Activated T-cell treated with anti-CD3 and anti-CD28 coated beads, Interleukin-2, amount 50 U/mL, for 48 hours (primary cell): Measurements from ENCODE around the gene SETD2.
"Not testable (repeated sequence)": the region's sequence is repeated elsewhere in the genome, so short reads cannot be mapped to it uniquely, and the experiment has no call there.

Source experiments
- DNase-seq, 2 experiments: peaks; one replicate each; pipeline ENCODE4 v3.0.0-alpha.2; 2020

SETD2 gene

DNA sequence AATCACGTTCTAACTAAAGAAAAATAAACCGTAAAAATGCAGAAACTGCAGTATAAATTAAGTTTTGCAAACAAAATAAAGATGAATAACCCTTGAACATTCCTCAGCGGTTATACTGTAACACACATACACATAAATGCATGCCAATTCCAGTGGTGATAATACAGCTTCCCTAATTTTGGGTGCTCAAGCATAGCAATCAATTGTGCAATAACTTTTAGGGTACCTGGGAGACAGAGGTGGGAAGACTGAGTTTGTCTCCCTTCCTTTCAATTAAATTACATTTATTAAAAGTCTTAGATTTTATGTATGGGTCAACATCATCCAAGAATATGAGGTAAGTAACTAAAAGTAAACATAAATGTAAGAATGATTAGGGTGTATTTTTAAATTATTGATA, 71.8 kb downstream of the SETD2 start:
- DNase-seq: no peak

GRCh38 chr3:47089630-47090029, 74.3 kb downstream of the SETD2 start:
- DNase-seq: no peak

- no peak for DNase-seq
Observed at GRCh38 chr3:47086071-47086470, 77.8 kb downstream of the SETD2 start.

DNA sequence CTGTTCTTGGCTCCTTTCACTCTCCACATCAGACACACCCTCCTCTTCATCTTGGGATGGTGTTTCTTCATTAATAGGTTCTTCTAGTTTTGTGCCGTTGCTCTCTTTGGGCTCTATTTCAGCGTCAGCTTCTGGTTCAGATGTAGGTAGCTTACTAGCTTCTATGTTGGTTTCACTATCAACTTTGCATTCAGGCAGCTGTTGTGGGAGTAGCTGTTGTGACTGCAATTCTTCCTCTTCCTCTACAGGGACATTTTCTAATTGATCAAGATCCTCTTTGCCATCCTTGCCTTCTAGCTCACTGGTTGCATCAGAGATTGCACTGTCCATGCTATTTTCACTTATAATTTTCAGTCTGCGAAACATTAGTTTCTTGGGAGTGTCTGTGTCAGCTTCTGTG, 80.1 kb downstream of the SETD2 start:
- no peak for DNase-seq

DNA sequence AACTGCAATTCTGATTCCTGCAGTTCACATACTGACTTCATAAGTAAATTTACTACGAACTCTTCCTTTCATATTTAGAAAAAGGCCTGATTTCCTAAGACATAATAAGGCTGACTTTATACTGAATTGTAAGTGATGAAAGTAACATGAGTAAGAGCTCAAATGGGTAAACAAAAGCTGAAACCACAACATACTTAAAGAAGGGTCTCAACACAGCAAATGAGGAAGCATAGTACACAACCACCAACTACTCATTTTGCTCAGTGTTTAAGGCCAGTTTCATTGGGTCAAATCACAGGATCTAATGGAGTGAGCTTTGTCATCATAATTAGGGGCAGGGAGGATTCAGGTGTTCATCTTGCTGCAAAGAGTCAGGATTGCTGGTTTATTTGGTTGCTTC, 81.4 kb downstream of the SETD2 start:
- no peak for DNase-seq

GRCh38 chr3:47079432-47079831, 84.5 kb downstream of the SETD2 start:
- DNase-seq: no peak

- no peak for DNase-seq
Observed at GRCh38 chr3:47073685-47074084, 90.2 kb downstream of the SETD2 start.

GRCh38 chr3:47070770-47071169, 93.1 kb downstream of the SETD2 start:
- no peak for DNase-seq

DNA sequence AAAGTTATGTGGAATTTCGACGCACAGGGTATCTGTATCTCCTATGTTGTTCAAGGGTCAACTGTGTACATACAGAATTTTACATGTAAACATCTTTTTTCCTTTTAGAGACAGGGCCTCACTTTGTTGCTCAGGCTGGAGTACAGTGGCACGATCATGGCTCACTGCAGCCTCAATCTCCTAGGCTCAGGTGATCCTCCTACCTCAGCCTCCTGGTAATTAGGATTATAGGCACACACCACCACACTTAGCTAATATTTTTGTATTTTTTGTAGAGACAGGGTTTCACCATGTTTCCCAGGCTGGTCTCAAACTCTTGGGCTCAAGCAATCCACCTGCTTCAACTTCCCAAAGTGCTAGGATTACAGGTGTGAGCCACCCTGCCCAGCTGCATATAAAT, 97.7 kb downstream of the SETD2 start:
- not testable (repeated sequence) for DNase-seq

DNA sequence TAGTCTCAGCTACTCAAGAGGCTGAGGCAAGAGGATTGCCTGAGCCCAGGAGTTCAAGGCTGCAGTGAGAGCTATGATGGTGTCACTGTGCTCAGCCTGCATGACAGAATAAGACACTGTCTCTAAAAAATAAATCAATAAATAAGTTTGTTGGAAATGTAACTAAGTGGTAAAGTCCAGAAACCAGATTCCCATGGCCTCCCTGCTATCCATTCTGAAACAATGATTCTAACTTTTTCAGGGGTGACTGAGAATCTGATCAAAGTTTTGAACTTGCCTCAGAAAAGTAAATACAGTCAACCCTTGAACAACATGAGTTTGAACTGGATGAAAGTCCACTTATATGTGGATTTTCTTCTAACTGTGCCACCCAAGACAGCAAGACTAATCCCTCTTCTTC, 98.2 kb downstream of the SETD2 start:
- no peak for DNase-seq

GRCh38 chr3:47065058-47065457, 98.9 kb downstream of the SETD2 start:
- DNase-seq: no peak

- peak; percentile 40 to 56 for DNase-seq
Observed at GRCh38 chr3:47057212-47057671, 106.7 kb downstream of the SETD2 start.

DNA sequence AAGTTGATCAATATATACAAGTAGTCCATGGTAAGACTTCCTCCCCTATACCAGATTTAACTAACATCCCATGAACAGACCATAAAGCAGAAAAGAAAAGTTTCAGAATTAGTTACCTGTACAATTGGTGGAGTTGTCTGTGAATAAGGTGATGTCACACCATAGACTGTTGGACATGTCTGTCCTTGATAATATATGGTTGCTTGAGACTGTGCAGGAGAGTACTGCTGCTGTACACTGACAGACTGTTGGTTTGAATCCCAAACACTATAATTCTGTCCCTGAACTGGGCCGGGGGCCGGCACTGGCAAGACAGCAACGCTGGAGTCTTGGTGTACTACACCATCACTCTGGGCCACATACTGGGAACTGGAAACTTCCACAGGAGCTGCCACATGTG, 107.2 kb downstream of the SETD2 start:
- no peak for DNase-seq

DNA sequence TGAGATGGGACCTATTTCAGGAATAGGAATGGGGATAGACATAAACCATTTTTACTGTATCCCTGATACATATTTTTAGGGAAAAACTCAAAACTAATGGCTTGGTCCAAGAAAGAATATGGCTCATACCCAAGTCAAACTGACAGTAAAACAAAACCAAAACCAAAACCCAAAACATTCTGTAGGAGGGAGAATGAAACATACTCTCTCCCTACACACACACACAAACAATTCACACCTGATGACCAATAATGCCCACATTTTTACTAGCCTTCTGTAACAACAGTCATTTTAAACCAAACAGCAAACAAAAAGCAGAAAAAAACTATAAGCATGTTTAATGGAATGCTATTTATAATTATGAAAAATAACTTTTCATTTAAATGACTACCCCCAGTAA, 109.5 kb downstream of the SETD2 start:
- no peak for DNase-seq

GRCh38 chr3:47047673-47048072, 116.2 kb downstream of the SETD2 start:
- DNase-seq: no peak

DNA sequence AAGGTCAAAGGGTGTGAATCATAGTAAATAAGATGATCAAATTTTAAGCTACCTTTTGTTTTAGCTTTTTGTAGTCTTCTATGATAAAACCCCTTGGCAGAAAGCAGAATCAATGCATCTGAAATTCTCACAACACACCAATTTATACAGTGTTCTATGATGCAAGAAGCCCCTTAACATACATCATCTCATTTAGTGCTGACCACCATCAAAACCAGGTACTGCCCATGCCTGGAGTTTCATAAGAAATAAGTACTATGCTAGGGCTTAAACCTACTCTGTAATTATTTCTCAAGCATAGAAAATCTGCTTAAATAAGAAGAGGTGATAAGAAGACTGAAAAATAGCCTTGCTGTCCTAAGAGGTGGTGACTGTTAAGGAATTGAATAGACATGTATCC, 116.8 kb downstream of the SETD2 start:
- no peak for DNase-seq

DNA sequence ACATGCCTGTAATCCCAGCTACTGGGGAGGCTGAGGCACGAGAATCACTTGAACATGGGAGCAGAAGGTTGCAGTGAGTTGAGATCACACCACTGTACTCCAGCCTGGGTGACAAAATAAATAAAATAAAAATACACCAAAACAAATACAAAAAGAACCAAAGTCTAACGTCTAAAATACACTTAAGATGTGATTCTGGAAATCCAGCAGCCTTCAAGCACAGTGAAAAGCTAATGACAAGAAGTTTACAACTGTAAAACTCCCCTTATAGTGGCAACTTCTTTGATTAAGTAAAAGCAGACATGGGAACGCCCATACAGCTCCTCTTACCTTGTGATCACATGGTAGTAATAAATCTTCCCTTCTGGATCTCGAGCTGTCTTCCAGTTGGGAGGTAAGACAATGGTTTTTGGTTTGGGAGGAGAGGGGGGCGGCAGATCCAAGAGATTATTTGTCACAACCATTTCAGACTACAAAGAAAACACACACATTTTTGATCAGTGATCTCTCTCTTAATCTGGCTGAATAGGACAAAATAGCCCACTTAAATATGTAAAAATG, 121.6 kb downstream of the SETD2 start:
- no peak for DNase-seq

- no peak for DNase-seq
Observed at GRCh38 chr3:47041114-47041513, 122.8 kb downstream of the SETD2 start.

GRCh38 chr3:47037302-47037701, 126.6 kb downstream of the SETD2 start:
- DNase-seq: not testable (repeated sequence)

DNA sequence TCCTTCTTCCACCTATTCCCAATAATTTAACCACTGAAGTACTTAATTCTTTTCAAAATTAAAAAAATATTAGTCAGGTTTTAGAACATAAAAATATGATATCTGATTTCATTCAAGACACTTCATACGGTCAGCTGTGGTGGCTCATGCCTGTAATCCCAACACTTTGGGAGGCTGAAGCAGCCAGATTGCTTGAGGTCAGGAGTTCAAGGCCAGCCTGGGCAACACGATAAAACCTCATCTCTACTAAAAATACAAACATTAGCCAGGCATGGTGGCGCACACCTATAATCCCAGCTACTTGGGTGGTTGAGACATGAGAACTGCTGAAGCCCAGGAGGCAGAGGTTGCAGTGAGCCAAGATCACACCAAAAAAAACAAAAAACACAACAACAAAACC, 127.8 kb downstream of the SETD2 start:
- no peak for DNase-seq

GRCh38 chr3:47035645-47036044, 128.3 kb downstream of the SETD2 start:
- DNase-seq: no peak

- no peak for DNase-seq
Observed at GRCh38 chr3:47034868-47035489, 128.9 kb downstream of the SETD2 start.

- DNase-seq: not testable (repeated sequence)
Observed at GRCh38 chr3:47031041-47031440, 132.9 kb downstream of the SETD2 start.

- no peak for DNase-seq
Observed at GRCh38 chr3:47028667-47029066, 135.2 kb downstream of the SETD2 start.

DNA sequence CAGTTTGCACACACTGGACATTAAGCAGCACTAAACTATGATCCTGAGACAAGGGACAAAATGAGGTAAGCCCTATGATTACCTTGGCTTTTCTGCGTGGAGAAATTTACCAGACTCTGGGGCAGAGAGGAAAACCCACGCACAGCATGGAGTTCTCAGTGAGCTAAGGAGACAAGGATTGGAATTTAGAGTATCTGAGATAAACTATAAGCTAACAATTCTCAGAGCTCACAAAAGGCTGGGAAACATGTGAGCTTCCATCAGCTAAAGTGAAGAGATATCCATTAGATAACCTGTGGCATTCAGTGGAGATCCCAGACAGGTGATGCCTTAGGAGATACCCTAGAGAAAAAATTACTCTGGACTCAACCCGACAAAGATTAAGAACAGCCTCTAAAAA, 135.8 kb downstream of the SETD2 start:
- no peak for DNase-seq
